BLaER1 treated with 17β-estradiol and CSF1 and Interleukin-3, amounts not matched to agents 10 nM and 100 nM (cell line): ENCODE measurements around the gene ABCC8.
A peak's percentile ranks its signal among the peaks of the same experiment; 100 is the strongest.

Source experiments
- H3K27ac ChIP-seq, 11 experiments: shearing (Covaris generic); formaldehyde crosslinking; 2 replicates each; pipeline ENCODE4 v1.8.1; 2022
- H3K27me3 ChIP-seq, 11 experiments: shearing (Covaris generic); formaldehyde crosslinking; 2 replicates each; pipeline ENCODE4 v1.8.1; 2022
- H3K36me3 ChIP-seq, 11 experiments: shearing (Covaris generic); formaldehyde crosslinking; 2 replicates each; pipeline ENCODE4 v1.8.1; 2022
- H3K4me1 ChIP-seq, 10 experiments: shearing (Covaris generic); formaldehyde crosslinking; 2 replicates each; pipeline ENCODE4 v1.8.1; 2022
- H3K4me2 ChIP-seq, 11 experiments: shearing (Covaris generic); formaldehyde crosslinking; 2 replicates each; pipeline ENCODE4 v1.8.1; 2022
- H3K4me3 ChIP-seq, 10 experiments: shearing (Covaris generic); formaldehyde crosslinking; 2 replicates each; pipeline ENCODE4 v1.8.1; 2022
- H3K9ac ChIP-seq, 11 experiments: shearing (Covaris generic); formaldehyde crosslinking; 2 replicates each; pipeline ENCODE4 v1.8.1; 2022
- H3K9me3 ChIP-seq, 11 experiments: shearing (Covaris generic); formaldehyde crosslinking; replicated peaks in 1 of 11; 2 replicates each; pipeline ENCODE4 v1.8.1; 2022
- H4K20me1 ChIP-seq, 11 experiments: shearing (Covaris generic); formaldehyde crosslinking; 2 replicates each; pipeline ENCODE4 v1.8.1; 2022
- Cebpa-rat ChIP-seq, 11 experiments: shearing (Covaris generic); IDR thresholded peaks; 2 replicates each; pipeline ENCODE4 v1.8.1; 2022

ABCC8 gene

GRCh38 chr11:17476317-17477083, at the start of gene ABCC8:
Gene ABCC8, minus strand, starts transcription at chr11:17476845. Its CDS starts 69 bp downstream, at chr11:17476776.
- no peak for TF ChIP-seq Cebpa-rat (IDR thresholded peaks at IDR 0.05)
- Histone ChIP-seq H3K27ac (no peak within 1 kb of the TSS), H3K36me3 (no peaks in the 10 kb centered on the region), H3K27me3 (peaks cover 62 to 76% (median 72%) of the 10 kb centered on the region in 11 experiments), H3K4me2 (peak within 1 kb of the TSS; percentile 44 to 73 (median 57)), H4K20me1 (peaks cover 0 to 17% (median 0%) of the 10 kb centered on the region in 11 experiments; a peak in 3 of 22 replicates), H3K4me1 (peaks cover 0 to 8% (median 6%) of the 10 kb centered on the region in 10 experiments; a peak in 7 of 20 replicates), H3K4me3 (peak within 1 kb of the TSS; percentile 12 to 57 (median 38); a peak in 14 of 20 replicates), H3K9ac (no peak within 1 kb of the TSS), H3K9me3 (no peaks in the 10 kb centered on the region)

- Histone ChIP-seq H3K9me3 (no peaks in the 10 kb centered on the region), H3K9ac (no peak overlapping the region), H3K27ac (no peak overlapping the region), H3K4me2 (no peak overlapping the region), H3K27me3 (no peaks in the 10 kb centered on the region), H3K36me3 (no peaks in the 10 kb centered on the region), H3K4me1 (peaks cover 0 to 8% (median 6%) of the 10 kb centered on the region in 10 experiments; a peak in 8 of 20 replicates), H4K20me1 (no peaks in the 10 kb centered on the region; a peak in 2 of 22 replicates), H3K4me3 (no peak overlapping the region)
- TF ChIP-seq Cebpa-rat (IDR thresholded peaks at IDR 0.05), result no peak
Measured at GRCh38 chr11:17526326-17526725, 49.7 kb upstream of the ABCC8 start.

- Histone ChIP-seq H3K36me3 (no peaks in the 10 kb centered on the region), H3K4me2 (no peak overlapping the region), H3K4me1 (peaks cover 0 to 8% (median 6%) of the 10 kb centered on the region in 10 experiments; a peak in 8 of 20 replicates), H4K20me1 (no peaks in the 10 kb centered on the region; a peak in 2 of 22 replicates), H3K9ac (no peak overlapping the region), H3K4me3 (no peak overlapping the region), H3K27me3 (no peaks in the 10 kb centered on the region), H3K27ac (no peak overlapping the region), H3K9me3 (no peaks in the 10 kb centered on the region)
- TF ChIP-seq Cebpa-rat (IDR thresholded peaks at IDR 0.05), result no peak
Measured at GRCh38 chr11:17525570-17525969, 48.9 kb upstream of the ABCC8 start.

- peaks cover 0 to 8% (median 6%) of the 10 kb centered on the region in 10 experiments; a peak in 8 of 20 replicates for H3K4me1 ChIP-seq
- H3K27me3 ChIP-seq, result no peaks in the 10 kb centered on the region
Measured at GRCh38 chr11:17524221-17524620, 47.6 kb upstream of the ABCC8 start.

GRCh38 chr11:17522655-17523054, 46.0 kb upstream of the ABCC8 start:
- Histone ChIP-seq H3K4me2 (peak overlapping the region in 4 of 11 experiments; percentile 18 to 37 (median 28); a peak in 4 of 22 replicates), H3K27me3 (no peaks in the 10 kb centered on the region), H3K4me1 (peaks cover 0 to 8% (median 6%) of the 10 kb centered on the region in 10 experiments; a peak in 8 of 20 replicates), H3K27ac (no peak overlapping the region), H3K9me3 (no peaks in the 10 kb centered on the region), H3K4me3 (no peak overlapping the region), H3K9ac (no peak overlapping the region), H3K36me3 (no peaks in the 10 kb centered on the region), H4K20me1 (no peaks in the 10 kb centered on the region; a peak in 2 of 22 replicates)
- TF ChIP-seq Cebpa-rat (IDR thresholded peaks at IDR 0.05), result no peak

More at GRCh38 chr11:17524221-17524620, 47.6 kb upstream of the ABCC8 start:
- H3K27ac ChIP-seq, result no peak overlapping the region
- H3K9me3 ChIP-seq, result no peaks in the 10 kb centered on the region
- H3K36me3 ChIP-seq, result no peaks in the 10 kb centered on the region
- H3K9ac ChIP-seq, result no peak overlapping the region
- H3K4me3 ChIP-seq, result no peak overlapping the region
- no peaks in the 10 kb centered on the region; a peak in 2 of 22 replicates for H4K20me1 ChIP-seq
- no peak for TF ChIP-seq Cebpa-rat (IDR thresholded peaks at IDR 0.05)
- no peak overlapping the region for H3K4me2 ChIP-seq

- Histone ChIP-seq H3K9ac (no peak overlapping the region), H3K4me1 (peaks cover 0 to 8% (median 6%) of the 10 kb centered on the region in 10 experiments; a peak in 8 of 20 replicates), H3K4me2 (no peak overlapping the region), H3K27ac (no peak overlapping the region), H4K20me1 (no peaks in the 10 kb centered on the region), H3K9me3 (no peaks in the 10 kb centered on the region), H3K27me3 (no peaks in the 10 kb centered on the region), H3K4me3 (no peak overlapping the region), H3K36me3 (no peaks in the 10 kb centered on the region)
- TF ChIP-seq Cebpa-rat (IDR thresholded peaks at IDR 0.05), result no peak
Measured at GRCh38 chr11:17521106-17521900, 44.7 kb upstream of the ABCC8 start.

- Histone ChIP-seq H3K4me3 (no peak overlapping the region), H3K36me3 (no peaks in the 10 kb centered on the region), H3K9me3 (no peaks in the 10 kb centered on the region), H3K9ac (no peak overlapping the region), H3K27ac (no peak overlapping the region), H3K27me3 (no peaks in the 10 kb centered on the region), H4K20me1 (no peaks in the 10 kb centered on the region), H3K4me2 (no peak overlapping the region), H3K4me1 (peaks cover 0 to 8% (median 6%) of the 10 kb centered on the region in 10 experiments; a peak in 8 of 20 replicates)
- TF ChIP-seq Cebpa-rat (IDR thresholded peaks at IDR 0.05), result no peak
Measured at GRCh38 chr11:17519061-17519885, 42.6 kb upstream of the ABCC8 start.

GRCh38 chr11:17518366-17518765, 41.7 kb upstream of the ABCC8 start:
- H3K27ac ChIP-seq, result no peak overlapping the region
- H4K20me1 ChIP-seq, result no peaks in the 10 kb centered on the region
- TF ChIP-seq Cebpa-rat (IDR thresholded peaks at IDR 0.05), result no peak
- H3K4me2 ChIP-seq, result no peak overlapping the region
- H3K27me3 ChIP-seq, result no peaks in the 10 kb centered on the region
- H3K9me3 ChIP-seq, result no peaks in the 10 kb centered on the region
- H3K4me1 ChIP-seq, result peaks cover 0 to 8% (median 6%) of the 10 kb centered on the region in 10 experiments; a peak in 8 of 20 replicates
- no peak overlapping the region for H3K4me3 ChIP-seq
- no peaks in the 10 kb centered on the region for H3K36me3 ChIP-seq
- no peak overlapping the region for H3K9ac ChIP-seq
